Fibroblast of villous mesenchyme (primary cell): ENCODE results near the gene RPL12. TPM values are rescaled to one million over a fixed set of nuclear protein-coding genes. Genes with fewer than 3 reads are reported as not detected.

ENCODE experiments used
- DNase-seq: peaks from one replicate; pipeline ENCODE4 v3.0.0-alpha.2; 2010; ENCODE audit warnings: low read depth
- H3K4me3 ChIP-seq: 2 replicates; pipeline ENCODE4 v1.5.1; 2011; ENCODE audit warnings: low read depth, mild to moderate bottlenecking, low read length
- total RNA-seq: library from RNA; depleted of rRNA; stranded (reverse); fragments of >200 nt; gene quantifications from 2 replicates; pipeline ENCODE4 v1.2.3, GENCODE V29; 2012
- TF ChIP-seq, protein P1 (sequence below): IDR thresholded peaks from 2 replicates; pipeline ENCODE4 v1.5.1; 2012; ENCODE audit warnings: low read depth, mild to moderate bottlenecking, low read length; ENCODE audit not compliant: insufficient read depth

The RPL12 gene
- total RNA-seq, 1 donor = 844 TPM

DNA sequence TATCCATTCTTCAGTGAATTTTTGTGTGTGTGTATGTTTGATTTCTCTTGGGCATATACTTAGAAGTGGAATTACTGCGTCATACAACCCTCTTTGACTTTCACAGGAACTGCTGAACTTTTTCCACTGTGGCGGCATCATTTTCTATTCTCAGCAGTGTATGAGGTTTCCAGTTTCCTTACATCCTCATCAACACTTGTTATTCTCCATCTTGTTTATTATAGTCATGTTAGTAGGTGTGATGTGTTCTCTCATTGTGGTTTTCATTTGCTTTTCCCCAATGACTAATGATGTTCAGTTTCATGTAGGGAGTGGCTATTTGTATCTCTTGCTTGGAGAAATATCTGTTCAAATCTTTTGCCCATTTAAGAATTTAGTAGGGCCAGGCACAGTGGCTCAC, 24.4 kb downstream of the RPL12 start:
- no peak for DNase-seq
- TF ChIP-seq, protein P1, sequence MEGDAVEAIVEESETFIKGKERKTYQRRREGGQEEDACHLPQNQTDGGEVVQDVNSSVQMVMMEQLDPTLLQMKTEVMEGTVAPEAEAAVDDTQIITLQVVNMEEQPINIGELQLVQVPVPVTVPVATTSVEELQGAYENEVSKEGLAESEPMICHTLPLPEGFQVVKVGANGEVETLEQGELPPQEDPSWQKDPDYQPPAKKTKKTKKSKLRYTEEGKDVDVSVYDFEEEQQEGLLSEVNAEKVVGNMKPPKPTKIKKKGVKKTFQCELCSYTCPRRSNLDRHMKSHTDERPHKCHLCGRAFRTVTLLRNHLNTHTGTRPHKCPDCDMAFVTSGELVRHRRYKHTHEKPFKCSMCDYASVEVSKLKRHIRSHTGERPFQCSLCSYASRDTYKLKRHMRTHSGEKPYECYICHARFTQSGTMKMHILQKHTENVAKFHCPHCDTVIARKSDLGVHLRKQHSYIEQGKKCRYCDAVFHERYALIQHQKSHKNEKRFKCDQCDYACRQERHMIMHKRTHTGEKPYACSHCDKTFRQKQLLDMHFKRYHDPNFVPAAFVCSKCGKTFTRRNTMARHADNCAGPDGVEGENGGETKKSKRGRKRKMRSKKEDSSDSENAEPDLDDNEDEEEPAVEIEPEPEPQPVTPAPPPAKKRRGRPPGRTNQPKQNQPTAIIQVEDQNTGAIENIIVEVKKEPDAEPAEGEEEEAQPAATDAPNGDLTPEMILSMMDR = no peak
- no peak overlapping the region for H3K4me3 ChIP-seq

DNA sequence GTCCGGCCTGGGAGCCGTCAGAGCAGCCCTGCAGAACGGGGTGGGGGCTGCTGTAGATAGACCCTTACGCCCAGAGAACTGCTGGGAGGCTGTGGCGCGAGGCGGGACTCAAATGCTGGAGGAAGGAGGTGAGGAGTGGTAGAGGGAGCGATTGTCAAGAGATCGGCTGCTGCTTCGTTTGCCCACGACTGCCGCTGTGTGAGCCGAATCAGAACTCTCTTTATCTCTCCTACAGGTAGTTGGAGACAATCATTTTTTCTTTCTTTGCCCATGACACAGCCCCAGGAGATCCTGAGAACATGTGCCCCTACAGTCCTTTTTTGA, 26.6 kb downstream of the RPL12 start:
- H3K4me3 ChIP-seq = peak overlapping the region; percentile 97
- TF ChIP-seq, protein P1 = no peak
- DNase-seq = no peak

DNA sequence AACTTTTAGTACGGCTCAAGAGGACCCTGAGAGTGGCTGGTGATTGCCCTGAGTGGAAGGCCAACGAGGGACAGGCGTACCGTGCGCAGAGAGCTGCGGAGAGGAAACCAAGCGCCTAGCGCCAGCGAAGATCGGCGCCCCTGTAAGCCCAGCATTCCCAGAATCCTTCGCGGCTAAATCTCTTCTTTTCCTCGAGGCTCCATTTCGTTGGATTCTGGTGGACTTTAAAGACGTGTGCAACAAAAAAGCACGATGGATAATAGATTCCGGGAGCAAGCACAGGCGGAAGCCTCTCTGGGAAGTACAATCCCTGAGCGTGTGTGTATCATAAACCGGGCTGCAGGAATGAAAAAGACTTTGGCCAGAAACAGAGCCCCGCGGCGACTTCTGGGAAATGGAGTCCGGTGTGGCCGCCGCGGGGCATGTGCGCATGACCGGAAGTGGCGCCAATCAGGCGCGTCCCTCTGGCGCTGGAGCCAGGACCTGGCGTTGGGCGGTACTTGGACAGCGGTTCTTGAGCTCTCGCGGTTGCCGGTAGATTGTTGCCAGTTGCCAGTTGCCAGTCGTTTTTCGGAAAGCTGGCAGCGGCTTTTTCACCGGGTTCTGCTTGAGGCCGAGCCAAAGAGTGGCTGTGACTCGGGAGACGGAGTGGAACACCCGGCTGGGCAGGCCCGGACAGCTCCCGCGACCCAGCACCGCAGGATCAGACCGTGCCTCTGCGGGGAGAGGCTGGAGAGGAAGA, 27.1 kb downstream of the RPL12 start, which contains the start of gene ZNF79:
Gene ZNF79 (plus strand): TSS at position 449 of the 742 bp plus-strand sequence. CDS start 406 bp downstream, outside the sequence.
- TF ChIP-seq, protein P1 = no peak
- H3K4me3 ChIP-seq = peak within 1 kb of the TSS; percentile 97
- DNase-seq = peak; percentile 92

DNA sequence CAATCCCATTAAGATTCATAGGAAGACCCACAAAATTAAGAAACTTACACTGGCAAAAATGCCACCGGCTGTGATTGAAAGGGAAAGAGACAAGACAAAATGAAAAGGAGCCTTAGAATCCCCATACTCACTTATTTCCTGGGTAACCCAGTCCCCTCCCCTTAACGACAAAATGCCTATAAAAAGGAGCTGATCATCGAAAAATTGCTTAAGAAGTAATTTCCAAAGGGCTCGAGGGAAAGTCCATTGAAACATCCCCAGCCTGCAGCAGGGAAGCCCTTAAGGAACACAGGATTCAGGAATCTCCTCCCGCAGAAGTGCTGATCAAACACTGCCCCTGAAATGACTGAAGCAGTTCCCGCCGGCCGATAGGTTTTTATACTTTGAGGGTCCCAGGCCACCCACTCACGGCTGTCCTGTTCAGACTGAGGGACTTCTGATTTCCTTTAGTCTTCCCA, 27.7 kb downstream of the RPL12 start:
- H3K4me3 ChIP-seq = peak overlapping the region; percentile 97
- TF ChIP-seq, protein P1 = no peak
- no peak for DNase-seq

DNA sequence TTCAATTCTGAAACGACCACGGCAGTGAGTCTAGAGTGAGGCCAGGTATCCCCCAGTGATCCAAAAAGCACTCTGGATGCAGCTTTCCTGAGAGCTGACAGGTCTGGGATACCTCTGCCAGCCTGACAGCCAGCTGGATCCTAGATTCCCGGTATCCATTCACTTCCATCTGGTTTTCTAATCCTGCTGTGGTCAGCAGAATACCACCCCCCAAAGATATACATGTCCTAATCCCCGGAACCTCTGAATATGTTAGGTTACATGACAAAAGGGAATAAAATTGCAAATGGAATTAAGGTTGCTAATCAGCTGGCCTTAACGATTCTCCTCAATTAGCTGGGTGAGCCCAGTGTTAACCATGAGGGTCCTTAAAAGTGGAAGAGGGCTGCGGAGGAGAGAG, 28.4 kb downstream of the RPL12 start:
- peak overlapping the region; percentile 97 for H3K4me3 ChIP-seq
- TF ChIP-seq, protein P1 = no peak
- no peak for DNase-seq

DNA sequence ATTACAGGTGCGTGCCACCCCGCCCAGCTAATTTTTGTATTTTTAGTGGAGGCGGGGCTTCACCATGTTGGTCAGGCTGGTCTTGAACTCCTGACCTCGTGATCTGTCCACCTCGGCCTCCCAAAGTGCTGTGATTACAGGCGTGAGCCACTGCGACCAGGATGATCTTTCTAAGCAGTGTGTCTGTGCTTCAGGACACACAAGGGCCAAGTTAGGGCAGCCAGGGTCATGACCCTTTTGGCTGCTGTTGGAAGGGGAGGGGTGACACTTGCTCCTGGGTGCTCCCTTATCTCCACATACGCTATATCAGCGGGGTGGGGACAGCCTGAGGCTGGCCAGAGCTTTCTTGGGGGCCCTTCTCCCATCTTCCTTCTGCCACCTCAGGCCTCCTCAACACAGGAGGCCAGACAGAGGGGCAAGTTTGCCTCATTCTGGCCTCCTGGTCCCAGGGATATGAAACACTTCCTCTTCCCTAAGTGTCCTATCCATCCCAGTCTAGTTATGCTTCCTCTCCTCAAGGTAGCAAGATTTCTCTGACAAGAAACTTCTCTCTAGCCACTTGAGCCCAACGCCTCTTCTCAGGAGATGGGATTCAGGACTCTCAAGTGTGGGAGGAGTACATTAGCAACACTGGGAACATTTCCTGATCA, 28.9 kb downstream of the RPL12 start:
- H3K4me3 ChIP-seq = no peak overlapping the region
- TF ChIP-seq, protein P1 = no peak
- no peak for DNase-seq

DNA sequence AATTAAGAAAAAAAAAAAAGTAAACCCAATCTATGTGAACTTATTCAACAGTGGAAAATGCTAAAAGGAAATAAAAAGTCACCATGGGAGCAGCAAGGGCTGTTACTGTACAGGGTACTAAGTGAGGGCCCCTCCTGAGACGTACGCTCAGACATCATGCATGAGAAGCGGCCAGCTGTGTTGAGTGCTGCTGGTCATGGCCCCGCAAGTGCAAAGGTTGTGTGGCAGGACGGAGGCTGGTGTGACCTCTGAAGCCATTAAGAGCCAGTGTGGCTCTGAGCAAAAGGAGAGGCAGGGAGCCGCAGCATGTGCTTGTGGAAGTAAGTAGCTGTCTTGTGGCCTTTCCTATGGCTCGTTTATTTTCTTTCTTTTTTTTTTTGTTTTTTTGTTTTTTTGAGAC, 30.1 kb downstream of the RPL12 start:
- TF ChIP-seq, protein P1 = no peak
- no peak for DNase-seq
- H3K4me3 ChIP-seq = no peak overlapping the region
